ENCODE data around the gene SCGB1C1. TPM values are rescaled to one million over a fixed set of nuclear protein-coding genes. Genes with fewer than 3 reads are reported as not detected.

SCGB1C1 gene
- total and polyA plus RNA-seq, 2 experiments from 2014 or later, result not detected

DNA sequence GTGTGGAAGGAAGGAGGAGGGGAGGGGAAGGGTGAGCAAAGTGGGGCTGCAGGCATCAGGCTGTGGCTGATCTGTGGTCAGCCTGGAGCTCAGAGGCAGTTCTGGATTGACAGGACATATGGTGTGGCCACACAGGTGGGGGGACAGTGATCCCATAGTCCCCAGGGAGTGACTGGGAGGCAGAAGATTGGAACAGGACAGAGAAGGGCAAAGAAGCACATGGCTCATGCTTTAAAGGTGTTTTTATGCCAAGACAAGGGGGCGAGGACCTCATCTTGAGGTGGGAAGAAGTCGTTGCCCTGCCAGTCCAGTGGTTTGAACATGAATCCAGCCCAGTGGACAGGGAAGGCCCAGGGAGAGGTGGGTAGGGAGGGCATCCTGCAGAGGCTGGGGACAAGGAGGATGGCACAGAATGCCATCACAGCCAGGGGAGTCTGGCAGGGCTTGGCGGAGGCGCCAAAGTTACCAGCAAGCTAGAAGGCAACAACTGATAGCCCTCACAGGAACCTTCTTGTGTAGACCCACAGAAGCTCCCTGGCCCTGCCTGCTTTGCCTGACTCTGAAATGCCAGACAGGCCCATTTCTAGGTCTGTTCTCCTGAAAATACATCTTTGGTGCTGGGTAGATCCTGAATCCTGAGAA lies 11.2 kb downstream of the SCGB1C1 start:
- no peak overlapping the region for H3K27ac ChIP-seq (ENCODE audit: low read depth)
- TF ChIP-seq POLR2AphosphoS5 (IDR thresholded peaks at IDR 0.05; ENCODE audit: low read depth) (no peak), EZH2phosphoT487 (IDR thresholded peaks at IDR 0.05; ENCODE audit: unreplicated experiment) (no peak), STAT1 (IDR thresholded peaks at IDR 0.05; ENCODE audit: unreplicated experiment) (no peak), CREB1 (CRISPR knock-in tag; IDR thresholded peaks at IDR 0.05; ENCODE audit: low read depth) (no peak), EZH2 (IDR thresholded peaks at IDR 0.05; ENCODE audit: low read depth, unreplicated experiment) (no peak), ZNF114 (CRISPR knock-in tag; IDR thresholded peaks at IDR 0.05) (no peak), JUNB (IDR thresholded peaks at IDR 0.05; ENCODE audit: unreplicated experiment) (no peak), ZNF331 (CRISPR knock-in tag; IDR thresholded peaks at IDR 0.05; ENCODE audit: low read depth) (no peak), NANOG (IDR thresholded peaks at IDR 0.05; ENCODE audit: borderline replicate concordance) (no peak)
- TF ChIP-seq, protein P1, sequence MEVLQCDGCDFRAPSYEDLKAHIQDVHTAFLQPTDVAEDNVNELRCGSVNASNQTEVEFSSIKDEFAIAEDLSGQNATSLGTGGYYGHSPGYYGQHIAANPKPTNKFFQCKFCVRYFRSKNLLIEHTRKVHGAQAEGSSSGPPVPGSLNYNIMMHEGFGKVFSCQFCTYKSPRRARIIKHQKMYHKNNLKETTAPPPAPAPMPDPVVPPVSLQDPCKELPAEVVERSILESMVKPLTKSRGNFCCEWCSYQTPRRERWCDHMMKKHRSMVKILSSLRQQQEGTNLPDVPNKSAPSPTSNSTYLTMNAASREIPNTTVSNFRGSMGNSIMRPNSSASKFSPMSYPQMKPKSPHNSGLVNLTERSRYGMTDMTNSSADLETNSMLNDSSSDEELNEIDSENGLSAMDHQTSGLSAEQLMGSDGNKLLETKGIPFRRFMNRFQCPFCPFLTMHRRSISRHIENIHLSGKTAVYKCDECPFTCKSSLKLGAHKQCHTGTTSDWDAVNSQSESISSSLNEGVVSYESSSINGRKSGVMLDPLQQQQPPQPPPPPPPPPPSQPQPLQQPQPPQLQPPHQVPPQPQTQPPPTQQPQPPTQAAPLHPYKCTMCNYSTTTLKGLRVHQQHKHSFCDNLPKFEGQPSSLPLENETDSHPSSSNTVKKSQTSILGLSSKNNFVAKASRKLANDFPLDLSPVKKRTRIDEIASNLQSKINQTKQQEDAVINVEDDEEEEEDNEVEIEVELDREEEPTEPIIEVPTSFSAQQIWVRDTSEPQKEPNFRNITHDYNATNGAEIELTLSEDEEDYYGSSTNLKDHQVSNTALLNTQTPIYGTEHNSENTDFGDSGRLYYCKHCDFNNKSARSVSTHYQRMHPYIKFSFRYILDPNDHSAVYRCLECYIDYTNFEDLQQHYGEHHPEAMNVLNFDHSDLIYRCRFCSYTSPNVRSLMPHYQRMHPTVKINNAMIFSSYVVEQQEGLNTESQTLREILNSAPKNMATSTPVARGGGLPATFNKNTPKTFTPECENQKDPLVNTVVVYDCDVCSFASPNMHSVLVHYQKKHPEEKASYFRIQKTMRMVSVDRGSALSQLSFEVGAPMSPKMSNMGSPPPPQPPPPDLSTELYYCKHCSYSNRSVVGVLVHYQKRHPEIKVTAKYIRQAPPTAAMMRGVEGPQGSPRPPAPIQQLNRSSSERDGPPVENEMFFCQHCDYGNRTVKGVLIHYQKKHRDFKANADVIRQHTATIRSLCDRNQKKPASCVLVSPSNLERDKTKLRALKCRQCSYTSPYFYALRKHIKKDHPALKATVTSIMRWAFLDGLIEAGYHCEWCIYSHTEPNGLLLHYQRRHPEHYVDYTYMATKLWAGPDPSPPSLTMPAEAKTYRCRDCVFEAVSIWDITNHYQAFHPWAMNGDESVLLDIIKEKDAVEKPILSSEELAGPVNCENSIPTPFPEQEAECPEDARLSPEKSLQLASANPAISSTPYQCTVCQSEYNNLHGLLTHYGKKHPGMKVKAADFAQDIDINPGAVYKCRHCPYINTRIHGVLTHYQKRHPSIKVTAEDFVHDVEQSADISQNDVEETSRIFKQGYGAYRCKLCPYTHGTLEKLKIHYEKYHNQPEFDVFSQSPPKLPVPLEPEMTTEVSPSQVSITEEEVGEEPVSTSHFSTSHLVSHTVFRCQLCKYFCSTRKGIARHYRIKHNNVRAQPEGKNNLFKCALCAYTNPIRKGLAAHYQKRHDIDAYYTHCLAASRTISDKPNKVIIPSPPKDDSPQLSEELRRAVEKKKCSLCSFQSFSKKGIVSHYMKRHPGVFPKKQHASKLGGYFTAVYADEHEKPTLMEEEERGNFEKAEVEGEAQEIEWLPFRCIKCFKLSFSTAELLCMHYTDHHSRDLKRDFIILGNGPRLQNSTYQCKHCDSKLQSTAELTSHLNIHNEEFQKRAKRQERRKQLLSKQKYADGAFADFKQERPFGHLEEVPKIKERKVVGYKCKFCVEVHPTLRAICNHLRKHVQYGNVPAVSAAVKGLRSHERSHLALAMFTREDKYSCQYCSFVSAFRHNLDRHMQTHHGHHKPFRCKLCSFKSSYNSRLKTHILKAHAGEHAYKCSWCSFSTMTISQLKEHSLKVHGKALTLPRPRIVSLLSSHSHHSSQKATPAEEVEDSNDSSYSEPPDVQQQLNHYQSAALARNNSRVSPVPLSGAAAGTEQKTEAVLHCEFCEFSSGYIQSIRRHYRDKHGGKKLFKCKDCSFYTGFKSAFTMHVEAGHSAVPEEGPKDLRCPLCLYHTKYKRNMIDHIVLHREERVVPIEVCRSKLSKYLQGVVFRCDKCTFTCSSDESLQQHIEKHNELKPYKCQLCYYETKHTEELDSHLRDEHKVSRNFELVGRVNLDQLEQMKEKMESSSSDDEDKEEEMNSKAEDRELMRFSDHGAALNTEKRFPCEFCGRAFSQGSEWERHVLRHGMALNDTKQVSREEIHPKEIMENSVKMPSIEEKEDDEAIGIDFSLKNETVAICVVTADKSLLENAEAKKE (CRISPR knock-in tag; IDR thresholded peaks at IDR 0.05), result no peak
- TF ChIP-seq, protein P2, sequence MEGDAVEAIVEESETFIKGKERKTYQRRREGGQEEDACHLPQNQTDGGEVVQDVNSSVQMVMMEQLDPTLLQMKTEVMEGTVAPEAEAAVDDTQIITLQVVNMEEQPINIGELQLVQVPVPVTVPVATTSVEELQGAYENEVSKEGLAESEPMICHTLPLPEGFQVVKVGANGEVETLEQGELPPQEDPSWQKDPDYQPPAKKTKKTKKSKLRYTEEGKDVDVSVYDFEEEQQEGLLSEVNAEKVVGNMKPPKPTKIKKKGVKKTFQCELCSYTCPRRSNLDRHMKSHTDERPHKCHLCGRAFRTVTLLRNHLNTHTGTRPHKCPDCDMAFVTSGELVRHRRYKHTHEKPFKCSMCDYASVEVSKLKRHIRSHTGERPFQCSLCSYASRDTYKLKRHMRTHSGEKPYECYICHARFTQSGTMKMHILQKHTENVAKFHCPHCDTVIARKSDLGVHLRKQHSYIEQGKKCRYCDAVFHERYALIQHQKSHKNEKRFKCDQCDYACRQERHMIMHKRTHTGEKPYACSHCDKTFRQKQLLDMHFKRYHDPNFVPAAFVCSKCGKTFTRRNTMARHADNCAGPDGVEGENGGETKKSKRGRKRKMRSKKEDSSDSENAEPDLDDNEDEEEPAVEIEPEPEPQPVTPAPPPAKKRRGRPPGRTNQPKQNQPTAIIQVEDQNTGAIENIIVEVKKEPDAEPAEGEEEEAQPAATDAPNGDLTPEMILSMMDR (conservative IDR thresholded peaks at IDR 0.05; ENCODE audit: low read depth in 2 of 2), result no peak
- TF ChIP-seq, protein P3, sequence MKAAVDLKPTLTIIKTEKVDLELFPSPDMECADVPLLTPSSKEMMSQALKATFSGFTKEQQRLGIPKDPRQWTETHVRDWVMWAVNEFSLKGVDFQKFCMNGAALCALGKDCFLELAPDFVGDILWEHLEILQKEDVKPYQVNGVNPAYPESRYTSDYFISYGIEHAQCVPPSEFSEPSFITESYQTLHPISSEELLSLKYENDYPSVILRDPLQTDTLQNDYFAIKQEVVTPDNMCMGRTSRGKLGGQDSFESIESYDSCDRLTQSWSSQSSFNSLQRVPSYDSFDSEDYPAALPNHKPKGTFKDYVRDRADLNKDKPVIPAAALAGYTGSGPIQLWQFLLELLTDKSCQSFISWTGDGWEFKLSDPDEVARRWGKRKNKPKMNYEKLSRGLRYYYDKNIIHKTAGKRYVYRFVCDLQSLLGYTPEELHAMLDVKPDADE (IDR thresholded peaks at IDR 0.05), result no peak
- TF ChIP-seq, protein P4, sequence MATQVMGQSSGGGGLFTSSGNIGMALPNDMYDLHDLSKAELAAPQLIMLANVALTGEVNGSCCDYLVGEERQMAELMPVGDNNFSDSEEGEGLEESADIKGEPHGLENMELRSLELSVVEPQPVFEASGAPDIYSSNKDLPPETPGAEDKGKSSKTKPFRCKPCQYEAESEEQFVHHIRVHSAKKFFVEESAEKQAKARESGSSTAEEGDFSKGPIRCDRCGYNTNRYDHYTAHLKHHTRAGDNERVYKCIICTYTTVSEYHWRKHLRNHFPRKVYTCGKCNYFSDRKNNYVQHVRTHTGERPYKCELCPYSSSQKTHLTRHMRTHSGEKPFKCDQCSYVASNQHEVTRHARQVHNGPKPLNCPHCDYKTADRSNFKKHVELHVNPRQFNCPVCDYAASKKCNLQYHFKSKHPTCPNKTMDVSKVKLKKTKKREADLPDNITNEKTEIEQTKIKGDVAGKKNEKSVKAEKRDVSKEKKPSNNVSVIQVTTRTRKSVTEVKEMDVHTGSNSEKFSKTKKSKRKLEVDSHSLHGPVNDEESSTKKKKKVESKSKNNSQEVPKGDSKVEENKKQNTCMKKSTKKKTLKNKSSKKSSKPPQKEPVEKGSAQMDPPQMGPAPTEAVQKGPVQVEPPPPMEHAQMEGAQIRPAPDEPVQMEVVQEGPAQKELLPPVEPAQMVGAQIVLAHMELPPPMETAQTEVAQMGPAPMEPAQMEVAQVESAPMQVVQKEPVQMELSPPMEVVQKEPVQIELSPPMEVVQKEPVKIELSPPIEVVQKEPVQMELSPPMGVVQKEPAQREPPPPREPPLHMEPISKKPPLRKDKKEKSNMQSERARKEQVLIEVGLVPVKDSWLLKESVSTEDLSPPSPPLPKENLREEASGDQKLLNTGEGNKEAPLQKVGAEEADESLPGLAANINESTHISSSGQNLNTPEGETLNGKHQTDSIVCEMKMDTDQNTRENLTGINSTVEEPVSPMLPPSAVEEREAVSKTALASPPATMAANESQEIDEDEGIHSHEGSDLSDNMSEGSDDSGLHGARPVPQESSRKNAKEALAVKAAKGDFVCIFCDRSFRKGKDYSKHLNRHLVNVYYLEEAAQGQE (IDR thresholded peaks at IDR 0.05; ENCODE audit: unreplicated experiment), result no peak
- no peak overlapping the region for H3K4me3 ChIP-seq
- ATAC-seq (no peak), DNase-seq (ENCODE audit: low spot score) (no peak)
- peaks cover 5% of the 10 kb centered on the region; the same call in 1 of the 2 replicates for H3K4me1 ChIP-seq (ENCODE audit: insufficient read depth)
- H3F3A ChIP-seq (replicated peaks; ENCODE audit: low read depth), result peaks cover 9% of the 10 kb centered on the region
- Mint-ChIP-seq H3K36me3 (ENCODE audit: low read depth) (peaks cover 21% of the 10 kb centered on the region), H3K27ac (no peak overlapping the region), H3K27me3 (ENCODE audit: insufficient read depth, low read depth, poor library complexity) (peaks cover 13% of the 10 kb centered on the region), H3K9me3 (no peaks in the 10 kb centered on the region), H3K4me3 (no peak overlapping the region), H3K4me1 (peaks cover 4% of the 10 kb centered on the region; the same call in 1 of the 3 replicates)
- H3K27me3 ChIP-seq (ENCODE audit: insufficient read depth), result no peaks in the 10 kb centered on the region
- no peak overlapping the region for H3K4me2 ChIP-seq
- H3K9me2 ChIP-seq (ENCODE audit: insufficient read depth), result no peaks in the 10 kb centered on the region
- H3K79me2 ChIP-seq (replicated peaks; ENCODE audit: insufficient read depth), result peaks cover 16% of the 10 kb centered on the region
- no peaks in the 10 kb centered on the region for H3K36me3 ChIP-seq (ENCODE audit: insufficient read depth)
- H4K20me1 ChIP-seq (replicated peaks; ENCODE audit: insufficient read depth), result peaks cover 4% of the 10 kb centered on the region; the same call in 1 of the 2 replicates
- H2AFZ ChIP-seq, result no peak overlapping the region
